ENCODE data around the gene C16orf90. TPM values are rescaled to one million over a fixed set of nuclear protein-coding genes. Genes with fewer than 3 reads are reported as not detected.

Gene C16orf90
- total and polyA plus RNA-seq, 4 donors, result not detected

DNA sequence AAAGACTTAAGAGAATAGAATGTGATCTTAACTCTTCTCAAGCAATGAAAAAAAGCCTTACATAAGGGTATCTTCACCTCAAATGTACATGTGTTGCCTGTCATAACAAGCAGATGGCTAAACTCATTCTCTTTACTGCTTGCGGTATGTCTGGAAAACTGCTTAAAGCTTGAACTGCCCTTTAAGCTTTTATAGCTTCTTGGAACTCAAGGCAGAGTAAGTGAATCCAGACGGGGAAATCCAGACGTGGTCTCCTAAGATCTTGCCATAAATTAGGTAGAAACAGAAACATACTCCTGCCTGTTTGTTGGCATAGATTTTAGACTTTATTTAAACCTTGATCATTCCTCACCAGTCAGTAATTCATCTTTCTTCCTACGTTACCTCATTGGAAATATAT lies 25.1 kb upstream of the C16orf90 start:
- Histone ChIP-seq H3K9ac (ENCODE audit: low read depth in 1 of 2, low read length in 2 of 2) (no peak overlapping the region), H3K36me3 (ENCODE audit: control insufficient read depth in 4 of 4, insufficient read depth in 3 of 4, low read depth in 1 of 4, low read length in 3 of 4) (peaks cover 4 to 36% (median 13%) of the 10 kb centered on the region in 4 donors)

GRCh38 chr16:3519581-3519980 lies 24.3 kb upstream of the C16orf90 start:
- Histone ChIP-seq H3K4me3 (ENCODE audit: low read depth in 1 of 3, low read length in 3 of 3) (no peak overlapping the region), H3K27ac (ENCODE audit: low read depth in 1 of 2, low read length in 2 of 2) (no peak overlapping the region), H3K27me3 (ENCODE audit: control insufficient read depth in 4 of 4, insufficient read depth in 4 of 4, low read length in 3 of 4) (no peaks in the 10 kb centered on the region), H3K9ac (ENCODE audit: low read depth in 1 of 2, low read length in 2 of 2) (no peak overlapping the region), H3K4me1 (ENCODE audit: control insufficient read depth in 4 of 4, insufficient read depth in 4 of 4, low read length in 3 of 4) (peaks cover 0 to 4% (median 0%) of the 10 kb centered on the region in 4 donors), H3K36me3 (ENCODE audit: control insufficient read depth in 4 of 4, insufficient read depth in 3 of 4, low read depth in 1 of 4, low read length in 3 of 4) (peaks cover 4 to 39% (median 14%) of the 10 kb centered on the region in 4 donors), H3K9me3 (ENCODE audit: control insufficient read depth in 4 of 4, low read length in 3 of 4) (no peaks in the 10 kb centered on the region)
- DNase-seq (ENCODE audit: low spot score), result no peak
- WGBS, result 95% methylated on average over 2 of the region's 2 CpGs
- TF ChIP-seq ATF3 (IDR thresholded peaks at IDR 0.05) (no peak), ZBTB33 (IDR thresholded peaks at IDR 0.05) (no peak), SP1 (IDR thresholded peaks at IDR 0.05) (no peak), EGR1 (IDR thresholded peaks at IDR 0.05; ENCODE audit: low read depth in 2 of 2) (no peak), JUND (IDR thresholded peaks at IDR 0.05) (no peak), GABPA (IDR thresholded peaks at IDR 0.05 in 1 of 2, conservative IDR thresholded peaks at IDR 0.05 in 1 of 2) (no peak), HNF4G (IDR thresholded peaks at IDR 0.05) (no peak), FOXA2 (IDR thresholded peaks at IDR 0.05) (no peak), HNF4A (conservative IDR thresholded peaks at IDR 0.05) (no peak), RAD21 (IDR thresholded peaks at IDR 0.05) (no peak), MAX (IDR thresholded peaks at IDR 0.05) (no peak), TAF1 (conservative IDR thresholded peaks at IDR 0.05) (no peak), NR2F2 (IDR thresholded peaks at IDR 0.05) (no peak)

More for the DNA sequence above, 25.1 kb upstream of the C16orf90 start:
- no peak for DNase-seq (ENCODE audit: low spot score)
- TF ChIP-seq, protein P1, sequence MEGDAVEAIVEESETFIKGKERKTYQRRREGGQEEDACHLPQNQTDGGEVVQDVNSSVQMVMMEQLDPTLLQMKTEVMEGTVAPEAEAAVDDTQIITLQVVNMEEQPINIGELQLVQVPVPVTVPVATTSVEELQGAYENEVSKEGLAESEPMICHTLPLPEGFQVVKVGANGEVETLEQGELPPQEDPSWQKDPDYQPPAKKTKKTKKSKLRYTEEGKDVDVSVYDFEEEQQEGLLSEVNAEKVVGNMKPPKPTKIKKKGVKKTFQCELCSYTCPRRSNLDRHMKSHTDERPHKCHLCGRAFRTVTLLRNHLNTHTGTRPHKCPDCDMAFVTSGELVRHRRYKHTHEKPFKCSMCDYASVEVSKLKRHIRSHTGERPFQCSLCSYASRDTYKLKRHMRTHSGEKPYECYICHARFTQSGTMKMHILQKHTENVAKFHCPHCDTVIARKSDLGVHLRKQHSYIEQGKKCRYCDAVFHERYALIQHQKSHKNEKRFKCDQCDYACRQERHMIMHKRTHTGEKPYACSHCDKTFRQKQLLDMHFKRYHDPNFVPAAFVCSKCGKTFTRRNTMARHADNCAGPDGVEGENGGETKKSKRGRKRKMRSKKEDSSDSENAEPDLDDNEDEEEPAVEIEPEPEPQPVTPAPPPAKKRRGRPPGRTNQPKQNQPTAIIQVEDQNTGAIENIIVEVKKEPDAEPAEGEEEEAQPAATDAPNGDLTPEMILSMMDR (IDR thresholded peaks at IDR 0.05; ENCODE audit: low read depth, low read length, missing input control), result no peak
- TF ChIP-seq HNF4A (conservative IDR thresholded peaks at IDR 0.05) (no peak), RXRA (IDR thresholded peaks at IDR 0.05) (no peak), HNF4G (IDR thresholded peaks at IDR 0.05) (no peak), TAF1 (conservative IDR thresholded peaks at IDR 0.05) (no peak), YY1 (IDR thresholded peaks at IDR 0.05) (no peak), FOXA1 (IDR thresholded peaks at IDR 0.05) (no peak), SP1 (IDR thresholded peaks at IDR 0.05) (no peak), NR2F2 (IDR thresholded peaks at IDR 0.05) (no peak), EGR1 (IDR thresholded peaks at IDR 0.05; ENCODE audit: low read depth in 2 of 2) (no peak), ZBTB33 (IDR thresholded peaks at IDR 0.05) (no peak), RAD21 (IDR thresholded peaks at IDR 0.05) (no peak), JUND (IDR thresholded peaks at IDR 0.05) (no peak)
- TF ChIP-seq, protein P2, sequence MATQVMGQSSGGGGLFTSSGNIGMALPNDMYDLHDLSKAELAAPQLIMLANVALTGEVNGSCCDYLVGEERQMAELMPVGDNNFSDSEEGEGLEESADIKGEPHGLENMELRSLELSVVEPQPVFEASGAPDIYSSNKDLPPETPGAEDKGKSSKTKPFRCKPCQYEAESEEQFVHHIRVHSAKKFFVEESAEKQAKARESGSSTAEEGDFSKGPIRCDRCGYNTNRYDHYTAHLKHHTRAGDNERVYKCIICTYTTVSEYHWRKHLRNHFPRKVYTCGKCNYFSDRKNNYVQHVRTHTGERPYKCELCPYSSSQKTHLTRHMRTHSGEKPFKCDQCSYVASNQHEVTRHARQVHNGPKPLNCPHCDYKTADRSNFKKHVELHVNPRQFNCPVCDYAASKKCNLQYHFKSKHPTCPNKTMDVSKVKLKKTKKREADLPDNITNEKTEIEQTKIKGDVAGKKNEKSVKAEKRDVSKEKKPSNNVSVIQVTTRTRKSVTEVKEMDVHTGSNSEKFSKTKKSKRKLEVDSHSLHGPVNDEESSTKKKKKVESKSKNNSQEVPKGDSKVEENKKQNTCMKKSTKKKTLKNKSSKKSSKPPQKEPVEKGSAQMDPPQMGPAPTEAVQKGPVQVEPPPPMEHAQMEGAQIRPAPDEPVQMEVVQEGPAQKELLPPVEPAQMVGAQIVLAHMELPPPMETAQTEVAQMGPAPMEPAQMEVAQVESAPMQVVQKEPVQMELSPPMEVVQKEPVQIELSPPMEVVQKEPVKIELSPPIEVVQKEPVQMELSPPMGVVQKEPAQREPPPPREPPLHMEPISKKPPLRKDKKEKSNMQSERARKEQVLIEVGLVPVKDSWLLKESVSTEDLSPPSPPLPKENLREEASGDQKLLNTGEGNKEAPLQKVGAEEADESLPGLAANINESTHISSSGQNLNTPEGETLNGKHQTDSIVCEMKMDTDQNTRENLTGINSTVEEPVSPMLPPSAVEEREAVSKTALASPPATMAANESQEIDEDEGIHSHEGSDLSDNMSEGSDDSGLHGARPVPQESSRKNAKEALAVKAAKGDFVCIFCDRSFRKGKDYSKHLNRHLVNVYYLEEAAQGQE (IDR thresholded peaks at IDR 0.05), result no peak
- 95% methylated on average over 4 of the region's 4 CpGs for WGBS
- no peak overlapping the region for H3K27ac ChIP-seq (ENCODE audit: low read depth in 1 of 2, low read length in 2 of 2)
- no peaks in the 10 kb centered on the region for H3K27me3 ChIP-seq (ENCODE audit: control insufficient read depth in 4 of 4, insufficient read depth in 4 of 4, low read length in 3 of 4)
- no peaks in the 10 kb centered on the region for H3K9me3 ChIP-seq (ENCODE audit: control insufficient read depth in 4 of 4, low read length in 3 of 4)
- H3K4me1 ChIP-seq (ENCODE audit: control insufficient read depth in 4 of 4, insufficient read depth in 4 of 4, low read length in 3 of 4), result peaks cover 0 to 4% (median 0%) of the 10 kb centered on the region in 4 donors
- H3K4me3 ChIP-seq (ENCODE audit: low read depth in 1 of 3, low read length in 3 of 3), result no peak overlapping the region

All from liver (tissue), 9 donors.